Nephron progenitor cell (in vitro differentiated cells): ENCODE results near the gene SLC16A5.

Source experiments
- DNase-seq: peaks from one replicate; pipeline ENCODE4 v3.0.0; 2021
- H3K27ac Mint-ChIP-seq: 2 replicates; pipeline ENCODE4 v1.8.0; 2021; ENCODE audit warnings: mild to moderate bottlenecking, moderate library complexity, mixed read lengths
- H3K27me3 Mint-ChIP-seq: 2 replicates; pipeline ENCODE4 v1.8.0; 2021; ENCODE audit warnings: mild to moderate bottlenecking, low read depth, mixed read lengths; ENCODE audit not compliant: poor library complexity
- H3K36me3 Mint-ChIP-seq: 2 replicates; pipeline ENCODE4 v1.8.0; 2021; ENCODE audit warnings: low read depth, mixed read lengths
- H3K4me1 Mint-ChIP-seq: 2 replicates; pipeline ENCODE4 v1.8.0; 2021; ENCODE audit warnings: mixed read lengths
- H3K4me3 Mint-ChIP-seq: 2 replicates; pipeline ENCODE4 v1.8.0; 2021; ENCODE audit warnings: mild to moderate bottlenecking, moderate library complexity, mixed read lengths
- H3K9me3 Mint-ChIP-seq: 2 replicates; pipeline ENCODE4 v1.8.0; 2021; ENCODE audit warnings: mild to moderate bottlenecking, moderate library complexity, mixed read lengths
- TF ChIP-seq, protein P1 (sequence below): fragments of 200-600 bp; sonication (generic); IDR thresholded peaks from 2 replicates; pipeline ENCODE4 v1.5.0; 2021; ENCODE audit warnings: antibody characterized with exemption

The SLC16A5 gene

DNA sequence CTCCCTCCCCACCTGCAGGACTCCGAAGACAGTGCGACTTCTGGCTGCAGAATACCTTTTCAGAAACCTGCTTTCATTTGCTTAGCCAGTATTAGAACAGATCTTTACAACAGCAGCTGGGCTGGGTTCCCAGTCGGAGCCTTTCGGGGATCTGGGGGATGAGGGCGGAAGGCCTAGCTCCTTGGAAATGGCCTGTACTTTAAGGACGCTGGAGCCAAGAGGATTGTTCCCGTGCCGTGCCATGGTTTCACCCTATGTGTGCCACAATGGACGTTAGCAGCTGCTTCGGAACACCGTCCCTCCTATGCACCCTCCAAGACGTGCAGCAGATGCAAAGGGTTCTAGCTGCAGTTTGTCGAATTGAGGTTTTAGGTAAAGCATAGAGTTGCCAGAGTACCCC lies 24.6 kb upstream of the SLC16A5 start:
- TF ChIP-seq, protein P1, sequence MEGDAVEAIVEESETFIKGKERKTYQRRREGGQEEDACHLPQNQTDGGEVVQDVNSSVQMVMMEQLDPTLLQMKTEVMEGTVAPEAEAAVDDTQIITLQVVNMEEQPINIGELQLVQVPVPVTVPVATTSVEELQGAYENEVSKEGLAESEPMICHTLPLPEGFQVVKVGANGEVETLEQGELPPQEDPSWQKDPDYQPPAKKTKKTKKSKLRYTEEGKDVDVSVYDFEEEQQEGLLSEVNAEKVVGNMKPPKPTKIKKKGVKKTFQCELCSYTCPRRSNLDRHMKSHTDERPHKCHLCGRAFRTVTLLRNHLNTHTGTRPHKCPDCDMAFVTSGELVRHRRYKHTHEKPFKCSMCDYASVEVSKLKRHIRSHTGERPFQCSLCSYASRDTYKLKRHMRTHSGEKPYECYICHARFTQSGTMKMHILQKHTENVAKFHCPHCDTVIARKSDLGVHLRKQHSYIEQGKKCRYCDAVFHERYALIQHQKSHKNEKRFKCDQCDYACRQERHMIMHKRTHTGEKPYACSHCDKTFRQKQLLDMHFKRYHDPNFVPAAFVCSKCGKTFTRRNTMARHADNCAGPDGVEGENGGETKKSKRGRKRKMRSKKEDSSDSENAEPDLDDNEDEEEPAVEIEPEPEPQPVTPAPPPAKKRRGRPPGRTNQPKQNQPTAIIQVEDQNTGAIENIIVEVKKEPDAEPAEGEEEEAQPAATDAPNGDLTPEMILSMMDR: no peak
- no peak overlapping the region for H3K27ac Mint-ChIP-seq
- peaks cover under 1% of the 10 kb centered on the region for H3K27me3 Mint-ChIP-seq
- H3K4me3 Mint-ChIP-seq: no peak overlapping the region
- no peak for DNase-seq
- H3K36me3 Mint-ChIP-seq: peaks cover 48% of the 10 kb centered on the region
- H3K4me1 Mint-ChIP-seq: peaks cover 20% of the 10 kb centered on the region
- H3K9me3 Mint-ChIP-seq: no peaks in the 10 kb centered on the region

DNA sequence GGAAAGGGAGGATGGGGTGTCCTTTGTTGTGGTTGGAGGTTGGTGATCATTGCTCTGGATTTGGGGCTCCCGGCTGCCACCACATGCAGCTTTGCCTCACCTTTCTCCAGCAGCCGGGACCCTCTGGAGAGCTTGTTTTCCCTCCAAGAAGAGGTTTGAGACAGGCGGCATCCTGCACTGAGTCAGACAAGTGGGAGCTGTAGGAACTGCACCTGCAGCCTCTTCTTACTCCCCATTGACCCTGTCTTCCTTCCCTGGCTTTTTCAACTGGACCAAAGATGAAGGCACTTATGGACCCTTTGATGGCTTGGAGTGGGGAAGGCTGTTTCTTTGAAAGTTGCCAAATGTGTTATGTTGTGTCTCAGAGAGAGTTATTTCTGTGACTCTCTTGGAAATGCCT lies 24.1 kb upstream of the SLC16A5 start:
- Mint-ChIP-seq H3K4me3 (no peak overlapping the region), H3K36me3 (peaks cover 48% of the 10 kb centered on the region), H3K27me3 (no peaks in the 10 kb centered on the region), H3K27ac (peak overlapping the region; percentile 75), H3K4me1 (peaks cover 20% of the 10 kb centered on the region), H3K9me3 (no peaks in the 10 kb centered on the region)
- DNase-seq: no peak
- TF ChIP-seq, protein P1: no peak

DNA sequence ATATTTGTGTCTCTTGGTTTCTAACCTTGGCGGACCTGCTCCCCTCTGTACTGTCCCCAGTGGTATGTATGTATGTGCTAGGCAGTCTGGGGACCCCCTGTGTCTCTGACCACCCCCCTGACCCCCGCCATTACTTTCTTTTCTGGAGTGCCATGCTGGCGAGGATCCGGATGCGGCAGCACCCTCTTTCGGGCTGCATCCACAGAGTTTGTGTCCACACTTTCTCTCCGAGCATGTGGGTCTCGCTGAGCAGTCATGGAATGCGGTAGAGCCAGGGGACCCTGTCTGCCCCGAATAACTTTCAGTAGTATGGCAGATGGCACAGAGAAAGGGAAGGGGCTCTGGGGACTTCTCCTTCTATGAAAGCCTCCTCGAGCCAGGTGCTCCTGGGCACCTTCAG lies 23.7 kb upstream of the SLC16A5 start:
- Mint-ChIP-seq H3K36me3 (peaks cover 48% of the 10 kb centered on the region), H3K4me3 (no peak overlapping the region), H3K4me1 (peaks cover 20% of the 10 kb centered on the region), H3K9me3 (no peaks in the 10 kb centered on the region), H3K27ac (peak overlapping the region; percentile 75), H3K27me3 (no peaks in the 10 kb centered on the region)
- DNase-seq: no peak
- TF ChIP-seq, protein P1: no peak

DNA sequence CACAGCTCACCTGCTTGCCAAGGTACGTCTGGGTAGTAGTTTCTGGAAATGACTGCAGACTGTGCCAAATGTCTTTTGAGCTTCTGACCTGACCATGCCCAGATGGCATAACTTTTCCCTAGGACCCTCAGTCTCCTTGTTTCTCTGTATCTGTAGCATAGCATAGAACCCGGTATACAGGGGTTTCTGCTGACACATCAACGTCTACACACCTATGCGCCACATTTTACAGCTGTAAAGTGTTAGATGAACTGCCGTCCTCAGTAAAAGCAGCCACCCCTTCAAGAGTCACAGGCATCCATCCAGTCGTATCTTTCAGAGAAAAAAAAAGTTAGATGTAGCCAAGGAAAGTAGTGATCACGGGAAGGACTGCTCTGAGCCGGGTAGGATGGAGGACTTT lies 23.3 kb upstream of the SLC16A5 start:
- no peak for DNase-seq
- Mint-ChIP-seq H3K4me1 (peaks cover 18% of the 10 kb centered on the region), H3K4me3 (no peak overlapping the region), H3K27me3 (no peaks in the 10 kb centered on the region), H3K9me3 (no peaks in the 10 kb centered on the region), H3K36me3 (peaks cover 48% of the 10 kb centered on the region), H3K27ac (peak overlapping the region; percentile 27)
- TF ChIP-seq, protein P1: no peak

DNA sequence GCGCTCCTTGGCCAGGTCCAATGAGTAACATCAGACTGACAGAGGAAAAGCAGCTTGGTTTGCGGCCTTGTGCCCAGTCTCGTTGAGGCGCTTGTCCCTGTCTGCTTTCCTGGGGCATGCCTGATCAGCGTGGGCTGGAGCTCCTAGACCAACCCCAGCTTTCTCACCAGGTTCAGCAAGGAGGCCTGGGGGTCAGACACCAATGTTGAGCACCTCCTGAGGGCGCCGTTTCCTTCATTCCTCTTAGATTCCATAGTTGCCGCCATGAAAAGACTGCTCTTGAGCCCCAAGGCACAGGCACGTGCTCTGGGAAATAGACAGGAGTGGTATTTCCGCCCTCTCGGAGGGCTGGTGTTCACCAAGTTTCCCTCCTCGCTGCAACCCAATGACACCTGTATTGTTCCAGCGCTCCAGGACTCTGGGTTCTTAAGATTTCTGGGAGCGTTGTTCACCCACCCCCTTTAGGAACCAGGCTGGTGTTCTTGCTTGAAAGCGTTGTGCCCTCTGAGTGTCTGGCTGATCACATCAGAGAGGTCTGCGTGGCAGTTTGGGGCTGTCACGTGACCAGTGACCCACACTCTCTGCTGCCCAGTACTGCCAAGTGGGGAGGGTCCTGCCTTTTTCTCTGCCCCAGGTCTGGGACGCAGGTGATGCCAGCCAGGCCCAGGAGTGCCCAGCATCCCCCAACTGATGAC lies 22.7 kb upstream of the SLC16A5 start:
- Mint-ChIP-seq H3K36me3 (peaks cover 42% of the 10 kb centered on the region), H3K4me1 (peaks cover 12% of the 10 kb centered on the region), H3K4me3 (no peak overlapping the region), H3K9me3 (no peaks in the 10 kb centered on the region), H3K27me3 (no peaks in the 10 kb centered on the region), H3K27ac (no peak overlapping the region)
- no peak for DNase-seq
- TF ChIP-seq, protein P1: no peak

DNA sequence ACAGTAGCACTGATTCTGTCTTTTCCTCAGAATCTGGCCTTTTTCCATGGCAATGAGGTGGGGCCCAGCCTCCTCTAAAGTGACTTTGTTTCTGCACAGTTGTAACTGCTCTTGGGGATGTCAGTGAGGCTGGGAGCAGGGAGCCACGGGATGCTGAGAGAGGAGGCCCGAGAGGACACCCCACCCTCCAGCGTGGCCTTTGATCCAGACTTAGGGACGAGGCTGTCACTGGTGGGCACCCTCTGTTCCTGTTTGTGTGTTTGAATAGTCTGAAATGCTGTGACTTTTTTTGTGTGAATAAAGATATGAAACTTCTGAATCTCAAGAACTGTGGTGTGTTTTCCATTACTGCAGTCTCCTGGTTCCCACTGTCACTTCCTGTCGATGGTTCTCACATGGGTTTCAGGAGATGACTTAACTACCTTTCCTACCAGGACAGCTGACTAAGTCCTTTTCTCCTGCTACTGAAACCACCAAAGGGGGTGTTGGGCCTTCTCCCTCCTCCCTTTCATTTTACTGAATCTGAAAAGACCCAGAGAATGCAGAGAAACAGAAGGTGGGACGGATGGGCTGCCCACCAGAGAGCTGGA lies 22.1 kb upstream of the SLC16A5 start:
- Mint-ChIP-seq H3K36me3 (peaks cover 39% of the 10 kb centered on the region), H3K27ac (peak overlapping the region; percentile 94), H3K27me3 (no peaks in the 10 kb centered on the region), H3K4me3 (no peak overlapping the region), H3K4me1 (peaks cover 10% of the 10 kb centered on the region), H3K9me3 (no peaks in the 10 kb centered on the region)
- TF ChIP-seq, protein P1: no peak
- DNase-seq: no peak
